ENCODE measurements around the gene CNTN1.

CNTN1 gene

DNA sequence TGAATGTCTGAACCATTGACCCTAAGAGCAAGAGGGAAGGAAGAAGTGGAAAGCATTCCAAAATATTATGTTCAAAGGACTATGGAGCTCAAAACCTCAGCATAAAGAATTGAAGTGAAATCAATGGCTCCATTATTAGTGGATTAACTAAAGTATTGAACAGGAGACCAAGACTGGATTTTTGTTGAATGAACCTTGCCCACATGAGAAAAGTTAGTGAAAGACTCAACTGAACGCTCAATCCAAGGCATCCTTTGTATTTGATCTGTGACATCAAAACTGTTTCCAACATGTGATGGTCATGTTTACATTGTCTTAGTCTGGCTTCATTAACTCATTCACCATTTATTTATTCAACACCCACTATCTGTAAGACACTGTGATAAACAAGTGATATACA, 161.0 kb downstream of the CNTN1 start:
- DNase-seq (ENCODE audit: low spot score), result no peak

DNA sequence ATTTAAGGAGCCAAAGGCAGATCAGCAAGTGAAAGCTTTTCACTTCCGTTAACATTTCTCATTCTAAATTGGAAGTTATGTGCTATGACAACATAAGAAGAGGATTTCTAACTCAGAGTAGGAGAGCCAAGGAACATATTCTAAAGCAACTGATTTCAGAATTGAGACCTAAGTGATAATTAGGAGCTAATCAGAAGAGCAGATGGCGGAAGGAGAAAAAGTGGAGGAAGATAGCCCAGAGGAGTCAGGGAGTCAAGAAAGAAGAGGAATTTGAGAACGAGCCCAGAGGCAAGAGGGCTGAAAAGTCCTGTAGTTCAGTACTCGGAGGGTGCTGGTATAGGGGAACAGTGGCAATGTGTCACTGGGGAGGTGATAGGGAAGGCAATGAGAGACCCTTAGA, 162.4 kb downstream of the CNTN1 start:
- no peak for DNase-seq (ENCODE audit: low spot score)

GRCh38 chr12:40864891-40865290, 172.7 kb downstream of the CNTN1 start:
- DNase-seq (ENCODE audit: low spot score), result no peak

DNA sequence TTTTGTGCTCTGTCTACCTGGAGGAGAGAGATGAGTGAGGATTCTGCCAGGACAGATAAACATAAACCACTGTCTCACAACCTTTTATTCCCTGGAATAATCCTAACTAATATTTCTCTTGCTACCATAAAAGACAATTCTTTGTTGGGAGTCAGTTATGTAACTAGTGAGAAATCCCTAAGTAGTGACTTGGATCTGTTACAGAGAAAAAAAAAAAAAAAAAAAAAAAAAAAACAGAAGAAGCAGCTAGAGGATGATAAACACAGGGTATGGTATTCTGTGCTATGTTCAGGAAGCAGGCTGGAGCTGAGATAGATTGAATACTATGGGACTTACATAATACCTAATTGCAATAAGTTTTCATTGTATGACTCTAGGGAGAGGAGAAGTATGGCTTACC, 178.7 kb downstream of the CNTN1 start:
- DNase-seq (ENCODE audit: low spot score), result no peak

GRCh38 chr12:40874868-40875267, 182.6 kb downstream of the CNTN1 start:
- no peak for DNase-seq (ENCODE audit: low spot score)

DNA sequence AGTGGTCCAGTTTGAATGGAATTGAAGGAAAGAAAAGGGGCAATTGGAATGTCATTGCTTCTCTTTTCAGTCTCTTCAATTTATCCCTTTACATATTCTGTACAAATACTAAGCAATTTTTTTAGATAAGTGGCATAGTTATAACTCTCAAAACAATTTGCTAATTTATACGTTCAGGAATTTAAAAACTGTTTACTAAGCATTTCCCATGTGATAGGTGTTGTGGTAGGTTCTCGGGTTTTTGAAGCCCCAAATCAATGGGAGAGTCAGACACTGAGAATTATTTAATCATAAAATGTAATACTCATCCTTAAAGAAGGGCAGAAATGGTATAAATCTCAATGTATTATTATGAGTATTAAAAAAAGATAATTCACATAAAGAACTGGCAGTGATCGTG, 197.1 kb downstream of the CNTN1 start:
- DNase-seq (ENCODE audit: low spot score), result no peak

- no peak for DNase-seq (ENCODE audit: low spot score)
Observed at GRCh38 chr12:40892528-40892927, 200.3 kb downstream of the CNTN1 start.

DNA sequence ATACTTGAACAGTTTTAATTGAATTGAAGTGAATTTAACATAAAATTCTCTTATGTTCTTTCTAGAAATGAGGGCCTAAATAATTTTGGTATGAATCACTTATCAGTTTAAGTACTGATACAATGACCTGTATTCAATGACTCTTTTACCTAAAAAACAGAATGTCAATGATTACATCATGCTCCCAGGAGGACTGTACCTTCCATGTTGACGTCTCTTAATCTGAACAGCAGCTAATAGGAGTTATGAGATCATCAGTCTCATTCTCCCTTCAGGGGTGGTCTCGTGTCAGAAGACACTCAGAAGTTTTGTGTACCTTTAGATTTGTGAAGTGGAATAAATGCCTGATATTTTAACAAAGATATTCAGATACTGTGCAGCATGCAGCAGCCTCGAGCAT, 206.3 kb downstream of the CNTN1 start:
- no peak for DNase-seq (ENCODE audit: low spot score)

GRCh38 chr12:40903040-40903439, 210.8 kb downstream of the CNTN1 start:
- no peak for DNase-seq (ENCODE audit: low spot score)

- DNase-seq (ENCODE audit: low spot score), result no peak
Observed at GRCh38 chr12:40907115-40907527, 214.9 kb downstream of the CNTN1 start.

DNA sequence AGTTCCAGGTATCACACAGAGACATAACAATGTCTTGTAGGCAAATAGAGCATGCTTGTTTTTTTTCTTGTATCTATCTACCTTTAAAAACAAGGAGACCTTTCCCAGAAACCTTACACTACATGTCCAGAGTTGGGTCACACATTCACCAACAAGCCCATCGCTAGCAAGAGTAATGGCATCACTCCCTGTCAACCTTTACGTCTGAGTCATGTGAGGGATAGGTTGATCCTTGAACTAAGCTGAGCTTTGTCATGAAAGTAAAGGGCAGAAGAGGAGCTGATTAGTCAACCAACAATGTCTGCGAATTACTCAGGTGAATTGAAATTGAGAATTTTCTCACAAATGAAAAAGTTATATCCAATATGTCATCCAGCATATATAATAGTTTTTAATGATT, 219.4 kb downstream of the CNTN1 start:
- no peak for DNase-seq (ENCODE audit: low spot score)

DNA sequence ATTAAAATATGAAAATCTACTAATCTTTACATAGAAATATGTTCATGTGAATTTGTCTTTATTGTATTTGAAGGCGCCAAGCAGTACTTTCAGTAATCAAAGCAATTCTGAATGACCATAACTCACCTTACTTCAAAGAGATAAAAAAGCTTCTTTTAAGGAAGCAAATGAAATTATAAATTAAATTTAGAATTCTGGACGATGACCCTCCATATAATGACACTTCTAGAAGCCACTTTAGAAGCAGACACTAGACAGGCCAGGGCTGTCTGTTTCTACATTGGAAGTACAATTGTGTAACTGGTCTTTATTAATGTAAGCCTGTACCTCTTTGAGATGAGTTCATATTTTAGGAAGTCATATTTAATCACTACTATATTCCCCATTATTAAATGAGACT, 222.9 kb downstream of the CNTN1 start:
- DNase-seq (ENCODE audit: low spot score), result no peak

- DNase-seq (ENCODE audit: low spot score), result no peak
Observed at GRCh38 chr12:40917561-40917960, 225.3 kb downstream of the CNTN1 start.

DNA sequence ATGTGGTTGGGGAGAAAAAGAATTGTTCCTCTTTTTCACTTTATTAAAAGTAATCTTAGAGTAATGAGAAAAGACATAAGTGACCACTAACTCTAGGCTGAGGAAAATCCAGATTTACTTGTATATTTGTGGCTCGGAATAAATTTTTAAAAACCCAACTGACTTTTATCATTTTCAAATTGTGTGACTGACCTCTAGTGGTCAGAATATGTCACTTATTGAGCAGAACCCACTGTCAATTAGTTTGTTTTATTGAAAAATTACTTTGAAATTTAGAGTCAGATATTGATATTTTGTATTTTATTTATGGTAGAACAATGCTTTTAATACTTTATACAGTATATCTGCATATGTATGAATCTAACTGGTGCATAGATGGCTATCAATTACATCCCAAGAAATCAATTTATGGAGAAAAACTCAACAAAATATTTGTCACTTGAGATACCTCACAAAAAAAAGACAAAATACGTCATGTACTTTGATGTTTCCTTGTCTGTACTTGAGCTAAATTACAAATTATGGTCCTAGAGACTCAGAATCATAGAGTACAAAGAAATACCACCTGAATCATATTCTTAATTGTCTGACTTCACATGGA, 229.4 kb downstream of the CNTN1 start:
- DNase-seq (ENCODE audit: low spot score), result no peak

DNA sequence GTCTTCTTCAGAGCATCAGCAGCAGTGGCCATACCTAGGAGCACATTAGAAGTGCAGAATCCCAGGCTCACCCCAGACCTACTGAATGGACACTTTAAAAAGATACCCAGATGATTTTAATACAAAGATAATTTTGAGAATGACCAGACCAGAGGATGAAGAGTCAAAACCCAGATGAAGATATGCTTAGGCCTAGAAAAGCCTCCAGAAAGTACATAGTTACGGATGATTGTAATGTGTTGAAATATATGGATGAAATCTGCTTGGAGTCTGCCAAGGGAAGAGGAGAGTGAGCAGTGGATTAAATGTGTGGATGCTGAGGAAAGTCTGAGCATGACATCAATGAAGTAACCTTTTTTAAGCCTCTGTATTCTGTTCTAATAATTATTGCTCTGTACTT, 245.7 kb downstream of the CNTN1 start:
- DNase-seq (ENCODE audit: low spot score), result no peak

DNA sequence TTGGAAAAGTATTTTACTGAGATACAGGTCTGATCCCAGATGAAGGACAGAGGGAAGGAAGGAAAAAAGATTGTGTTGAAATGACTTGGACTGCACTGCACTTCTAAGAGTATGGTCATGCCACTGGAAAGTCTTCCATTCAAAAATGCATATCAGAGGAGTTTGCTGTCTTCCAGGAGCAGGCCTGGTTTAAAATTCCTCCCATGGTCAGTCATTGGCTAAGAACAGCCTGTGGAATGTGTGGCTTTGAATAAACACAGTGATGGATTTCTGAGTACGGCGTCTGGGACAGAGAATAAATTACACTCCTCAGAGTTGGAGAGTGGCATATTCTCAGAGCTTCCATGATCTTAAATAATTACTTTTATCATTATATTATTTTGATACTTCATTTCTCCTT, 250.1 kb downstream of the CNTN1 start:
- no peak for DNase-seq (ENCODE audit: low spot score)

GRCh38 chr12:40945772-40946171, 253.5 kb downstream of the CNTN1 start:
- no peak for DNase-seq (ENCODE audit: low spot score)

DNA sequence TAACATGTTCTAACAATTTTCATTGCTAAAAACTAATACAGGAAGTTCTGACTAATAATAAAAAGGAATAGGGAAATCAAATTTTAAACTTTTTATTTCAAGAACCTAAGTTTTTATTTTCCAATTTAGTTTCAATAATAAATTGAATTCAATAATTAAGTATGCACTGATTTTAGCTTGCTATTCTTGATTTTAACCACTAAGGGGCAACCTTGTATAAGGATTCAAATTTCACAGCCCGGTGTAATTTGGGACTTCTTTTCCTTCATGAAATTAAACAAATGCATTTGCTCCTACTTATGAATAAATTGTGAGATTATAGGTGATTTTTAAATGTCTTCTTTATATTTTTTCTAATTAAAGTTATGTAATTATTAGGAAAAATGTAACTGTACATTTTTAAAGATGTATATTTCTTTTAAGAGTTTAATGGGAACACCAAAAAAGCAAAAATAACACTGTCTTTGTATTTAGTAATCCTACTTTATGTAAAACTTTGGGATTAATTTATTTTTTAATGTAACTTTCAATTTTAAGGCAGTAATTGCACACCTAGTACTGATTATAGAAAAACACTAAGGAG, 254.5 kb downstream of the CNTN1 start:
- DNase-seq (ENCODE audit: low spot score), result peak; percentile 20

- DNase-seq (ENCODE audit: low spot score), result no peak
Observed at GRCh38 chr12:40947797-40948196, 255.6 kb downstream of the CNTN1 start.

- DNase-seq (ENCODE audit: low spot score), result no peak
Observed at GRCh38 chr12:40953076-40953475, 260.8 kb downstream of the CNTN1 start.

GRCh38 chr12:40957417-40957816, 265.2 kb downstream of the CNTN1 start:
- no peak for DNase-seq (ENCODE audit: low spot score)

DNA sequence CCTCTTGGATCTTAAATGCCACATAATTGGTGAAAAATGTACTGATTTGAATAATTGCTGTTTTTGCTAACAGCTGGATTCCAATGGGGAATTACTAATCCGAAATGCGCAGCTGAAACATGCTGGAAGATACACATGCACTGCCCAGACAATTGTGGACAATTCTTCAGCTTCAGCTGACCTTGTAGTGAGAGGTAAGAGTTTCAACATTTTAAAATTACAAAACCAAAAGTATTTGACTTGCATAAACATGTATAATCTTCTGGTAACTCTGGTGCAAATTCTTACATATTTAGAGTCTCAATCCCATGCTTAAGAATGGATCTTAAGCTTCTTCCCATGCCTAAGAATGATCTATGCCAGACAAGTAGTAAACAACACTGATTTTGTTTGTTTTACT, 266.8 kb downstream of the CNTN1 start:
- DNase-seq (ENCODE audit: low spot score), result no peak

DNA sequence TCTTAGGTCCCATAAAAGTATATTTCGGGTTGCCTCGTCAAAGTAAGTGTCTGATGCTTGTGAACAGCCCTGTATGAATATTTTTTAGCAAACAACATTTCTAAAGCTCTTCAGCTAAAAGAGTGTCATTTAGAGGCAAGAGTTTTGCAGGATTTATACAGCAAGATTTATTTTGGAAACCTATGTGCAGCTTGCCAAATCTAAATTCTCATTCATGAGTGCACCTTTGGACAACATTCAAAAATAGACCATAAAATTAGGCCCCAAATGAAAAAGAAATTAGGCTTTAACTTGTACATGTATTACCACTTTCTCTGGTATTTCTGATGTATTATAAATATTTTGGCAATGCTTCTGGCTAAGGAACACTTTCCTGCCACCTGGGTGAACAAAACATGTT, 271.5 kb downstream of the CNTN1 start:
- no peak for DNase-seq (ENCODE audit: low spot score)

- no peak for DNase-seq (ENCODE audit: low spot score)
Observed at GRCh38 chr12:40969796-40970195, 277.6 kb downstream of the CNTN1 start.
